OCI-LY3 (cell line): Measurements from ENCODE around the gene CST4.

Experiments
- H2AFZ ChIP-seq: fragments of 200-600, 300-600 bp; shearing (Covaris generic); 2 replicates; pipeline ENCODE4 v1.6.0; 2014; ENCODE audit warnings: antibody characterized with exemption, low read depth, low read length
- H3K27ac ChIP-seq: fragments of 200-600, 300-600 bp; sonication (generic); 2 replicates; pipeline ENCODE4 v1.5.1; 2014; ENCODE audit warnings: mild to moderate bottlenecking, low read length, moderate library complexity, mixed read lengths
- H3K27me3 ChIP-seq: fragments of 200-600, 300-600 bp; sonication (generic); 2 replicates; pipeline ENCODE4 v1.6.1; 2014; ENCODE audit warnings: low read depth, low read length, mixed read lengths
- H3K36me3 ChIP-seq: fragments of 200-600, 300-600 bp; sonication (generic); replicated peaks from 2 replicates; pipeline ENCODE3; 2014; ENCODE audit warnings: low read depth, low read length, mixed read lengths
- H3K4me1 ChIP-seq: fragments of 300-600, 200-600 bp; sonication (generic); 2 replicates; pipeline ENCODE4 v1.6.1; 2014; ENCODE audit warnings: low read length, mixed read lengths
- H3K4me2 ChIP-seq: fragments of 200-600, 300-600 bp; sonication (generic); 2 replicates; pipeline ENCODE4 v1.6.1; 2014; ENCODE audit warnings: low read length, mixed read lengths
- H3K4me3 ChIP-seq: fragments of 300-600, 200-600 bp; sonication (generic); 2 replicates; pipeline ENCODE4 v1.5.1; 2014; ENCODE audit warnings: antibody characterized with exemption, mild to moderate bottlenecking, low read length, moderate library complexity
- H3K79me2 ChIP-seq: fragments of 300-600, 200-600 bp; shearing (Covaris generic); 2 replicates; pipeline ENCODE4 v1.6.1; 2014; ENCODE audit warnings: mild to moderate bottlenecking, low read length, mixed read lengths
- H3K9ac ChIP-seq: fragments of 300-600, 200-600 bp; shearing (Covaris generic); 2 replicates; pipeline ENCODE4 v1.6.0; 2014; ENCODE audit warnings: mild to moderate bottlenecking, low read length, moderate library complexity
- H3K9me3 ChIP-seq: fragments of 200-600, 300-600 bp; shearing (Covaris generic); 2 replicates; pipeline ENCODE4 v1.6.1; 2014; ENCODE audit warnings: low read length, mixed read lengths; ENCODE audit not compliant: insufficient read depth
- H4K20me1 ChIP-seq: fragments of 200-600, 300-600 bp; sonication (generic); 2 replicates; pipeline ENCODE4 v1.6.1; 2016; ENCODE audit warnings: low read length, mixed read lengths; ENCODE audit not compliant: insufficient read depth
- CTCF ChIP-seq: fragments of 200-600, 300-600 bp; sonication (generic); IDR thresholded peaks from 2 replicates; pipeline ENCODE4 v1.5.1; 2014; ENCODE audit warnings: antibody characterized with exemption, low read length, low read depth
- EZH2phosphoT487 ChIP-seq: fragments of 200-600 bp; shearing (Covaris generic); IDR thresholded peaks from 2 replicates; pipeline ENCODE4 v1.6.1; 2018; ENCODE audit warnings: antibody characterized with exemption, mixed run types, low read depth

CST4 gene

GRCh38 chr20:23652926-23653325 lies 35.9 kb downstream of the CST4 start:
- Histone ChIP-seq H3K4me2 (no peak overlapping the region), H3K9me3 (no peaks in the 10 kb centered on the region), H3K36me3 (no peaks in the 10 kb centered on the region), H3K79me2 (no peaks in the 10 kb centered on the region), H3K27ac (no peak overlapping the region), H3K4me1 (peaks cover 21% of the 10 kb centered on the region), H4K20me1 (0 out of 2 replicates have a peak, but pooled peaks cover 5% of the 10 kb centered on the region), H2AFZ (no peak overlapping the region), H3K27me3 (peaks cover 19% of the 10 kb centered on the region; the same call in 1 of the 2 replicates), H3K9ac (no peak overlapping the region), H3K4me3 (no peak overlapping the region)
- no peak for TF ChIP-seq EZH2phosphoT487
- TF ChIP-seq CTCF, result no peak

- Histone ChIP-seq H3K36me3 (no peaks in the 10 kb centered on the region), H3K79me2 (no peaks in the 10 kb centered on the region), H4K20me1 (0 out of 2 replicates have a peak, but pooled peaks cover 5% of the 10 kb centered on the region), H3K9ac (no peak overlapping the region), H3K4me3 (no peak overlapping the region), H3K4me1 (peaks cover 21% of the 10 kb centered on the region), H2AFZ (no peak overlapping the region), H3K4me2 (no peak overlapping the region), H3K27me3 (peaks cover 19% of the 10 kb centered on the region; the same call in 1 of the 2 replicates), H3K9me3 (no peaks in the 10 kb centered on the region), H3K27ac (no peak overlapping the region)
- no peak for TF ChIP-seq CTCF
- TF ChIP-seq EZH2phosphoT487, result no peak
Observed at GRCh38 chr20:23652371-23652770, 36.5 kb downstream of the CST4 start.

- H2AFZ ChIP-seq, result no peak overlapping the region
Observed at GRCh38 chr20:23651117-23651516, 37.7 kb downstream of the CST4 start.

GRCh38 chr20:23649830-23650417 lies 38.9 kb downstream of the CST4 start:
- TF ChIP-seq EZH2phosphoT487 (no peak), CTCF (no peak)
- Histone ChIP-seq H3K9me3 (no peaks in the 10 kb centered on the region), H3K27ac (no peak overlapping the region), H3K27me3 (peaks cover 11% of the 10 kb centered on the region; the same call in 1 of the 2 replicates), H3K4me2 (no peak overlapping the region), H3K9ac (no peak overlapping the region), H3K4me1 (peaks cover 23% of the 10 kb centered on the region), H3K79me2 (no peaks in the 10 kb centered on the region), H2AFZ (no peak overlapping the region), H3K4me3 (no peak overlapping the region), H4K20me1 (0 out of 2 replicates have a peak, but pooled peaks cover 5% of the 10 kb centered on the region), H3K36me3 (no peaks in the 10 kb centered on the region)

More at GRCh38 chr20:23651117-23651516, 37.7 kb downstream of the CST4 start:
- Histone ChIP-seq H3K79me2 (no peaks in the 10 kb centered on the region), H4K20me1 (0 out of 2 replicates have a peak, but pooled peaks cover 5% of the 10 kb centered on the region), H3K4me1 (peaks cover 23% of the 10 kb centered on the region), H3K9ac (no peak overlapping the region), H3K4me3 (no peak overlapping the region), H3K27ac (no peak overlapping the region), H3K9me3 (no peaks in the 10 kb centered on the region), H3K4me2 (no peak overlapping the region), H3K36me3 (no peaks in the 10 kb centered on the region), H3K27me3 (peaks cover 11% of the 10 kb centered on the region; the same call in 1 of the 2 replicates)
- no peak for TF ChIP-seq CTCF
- no peak for TF ChIP-seq EZH2phosphoT487
